T-helper 9 cell (primary cell): ENCODE measurements around the gene GIPC1.
"Not testable (repeated sequence)": the region's sequence is repeated elsewhere in the genome, so short reads cannot be mapped to it uniquely, and the experiment has no call there.

Experiments used
- DNase-seq: peaks from one replicate; pipeline ENCODE4 v3.0.0-alpha.2; 2020
- total RNA-seq, 2 donors: gene quantifications; one replicate each; lab custom pipeline; 2026; lab: John Stamatoyannopoulos, UW

Gene GIPC1
- 27.3 to 44.6 reads per million in 2 donors for total RNA-seq

GRCh38 chr19:14496029-14496833 is at the start of gene GIPC1:
TSS of gene GIPC1 (minus strand) at chr19:14496127. CDS start at chr19:14482976, 13,151 bp downstream.
- DNase-seq = peak; percentile 76

- no peak for DNase-seq
These were observed 49.8 kb upstream of the GIPC1 start for GRCh38 chr19:14545716-14546082.

GRCh38 chr19:14544977-14545715 is 49.2 kb upstream of the GIPC1 start:
- DNase-seq = no peak

GRCh38 chr19:14544047-14544446 is 48.1 kb upstream of the GIPC1 start:
- DNase-seq = no peak

- DNase-seq = no peak
These were observed 46.9 kb upstream of the GIPC1 start for GRCh38 chr19:14542711-14543328.

GRCh38 chr19:14541979-14542378 is 46.1 kb upstream of the GIPC1 start:
- not testable (repeated sequence) for DNase-seq

GRCh38 chr19:14540741-14541525 is 45.0 kb upstream of the GIPC1 start:
- no peak for DNase-seq

- no peak for DNase-seq
These were observed 41.2 kb upstream of the GIPC1 start for GRCh38 chr19:14536926-14537692.

- no peak for DNase-seq
These were observed 37.5 kb upstream of the GIPC1 start for GRCh38 chr19:14533450-14533849.

GRCh38 chr19:14530506-14530905 is 34.6 kb upstream of the GIPC1 start:
- no peak for DNase-seq

- DNase-seq = no peak
These were observed 34.0 kb upstream of the GIPC1 start for GRCh38 chr19:14530005-14530348.

- DNase-seq = peak; percentile 99
These were observed 33.5 kb upstream of the GIPC1 start, which contains the start of gene TECR for GRCh38 chr19:14529254-14530004. TSS of gene TECR (plus strand) at chr19:14529594. CDS start at chr19:14529697, 103 bp downstream.

- no peak for DNase-seq
These were observed 32.7 kb upstream of the GIPC1 start for GRCh38 chr19:14528419-14529253.

GRCh38 chr19:14526423-14526822 is 30.5 kb upstream of the GIPC1 start:
- DNase-seq = no peak

- no peak for DNase-seq
These were observed 29.8 kb upstream of the GIPC1 start for GRCh38 chr19:14525729-14526128.

- DNase-seq = no peak
These were observed 24.6 kb upstream of the GIPC1 start for GRCh38 chr19:14520543-14520942.

GRCh38 chr19:14519860-14520407 is 24.0 kb upstream of the GIPC1 start:
- no peak for DNase-seq

- no peak for DNase-seq
These were observed 23.4 kb upstream of the GIPC1 start for GRCh38 chr19:14519245-14519859.

GRCh38 chr19:14517840-14518505 is 22.0 kb upstream of the GIPC1 start, which contains the start of gene DNAJB1:
TSS of gene DNAJB1 (minus strand) at chr19:14518397. CDS start at chr19:14518349, 48 bp downstream.
- peak; percentile 40 for DNase-seq
